Measurements from ENCODE around the gene CFAP410. TPM values are rescaled to one million over a fixed set of nuclear protein-coding genes. Genes with fewer than 3 reads are reported as not detected.

Gene CFAP410
- total and polyA plus RNA-seq, 2 of the 8 experiments (the other 6 are each of a cell fraction or from before 2014, with no cell fraction given) = 10.6 to 12.0 TPM

DNA sequence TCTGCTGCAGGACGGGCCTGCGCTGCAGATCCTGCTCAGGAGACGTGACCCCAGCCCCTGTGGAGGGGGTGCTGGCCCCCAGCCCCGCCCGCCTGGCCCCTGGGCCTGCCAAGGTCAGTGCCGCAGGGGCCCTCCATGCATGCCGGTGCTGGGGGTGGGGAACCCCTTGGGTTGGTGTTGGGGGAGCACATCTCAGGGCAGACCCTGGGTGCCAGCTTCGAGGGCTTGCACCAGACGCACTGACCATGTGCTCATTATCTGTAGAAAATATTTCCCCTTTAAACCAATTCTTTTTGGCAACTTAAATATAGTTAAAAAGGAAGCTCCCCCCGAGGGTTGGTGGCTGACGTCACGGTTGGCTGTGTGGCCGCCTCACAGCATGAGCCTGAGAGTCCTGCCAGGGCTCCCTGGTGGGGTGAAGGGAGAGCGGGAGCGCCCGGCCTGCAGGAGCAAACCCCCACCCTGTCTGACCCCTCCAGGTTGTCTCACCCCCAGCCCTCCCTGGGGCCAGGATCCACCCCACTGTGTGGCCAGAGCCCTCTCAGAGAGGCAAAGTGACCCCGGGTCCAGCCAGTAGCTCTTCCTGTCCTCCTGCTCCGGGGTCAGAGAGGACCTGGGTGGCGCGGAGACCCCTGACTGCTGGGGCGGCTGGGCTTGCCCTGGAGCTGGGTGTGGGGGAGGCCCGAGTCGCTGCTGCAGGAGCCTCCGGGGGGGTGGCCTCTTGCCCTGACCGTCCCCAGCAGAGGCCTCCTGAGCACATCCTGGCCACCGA, 44.6 kb downstream of the CFAP410 start (continued):
- TF ChIP-seq CHD7 (IDR thresholded peaks at IDR 0.05; ENCODE audit: insufficient replicate concordance, low read length) (no peak), TAF1 (IDR thresholded peaks at IDR 0.05; ENCODE audit: low read depth, low read length) (no peak), SP2 (IDR thresholded peaks at IDR 0.05; ENCODE audit: low read length) (no peak), POLR2A (IDR thresholded peaks at IDR 0.05; ENCODE audit: control extremely low read depth in 1 of 2, low read depth in 2 of 2, low read length in 2 of 2) (no peak), RBBP5 (IDR thresholded peaks at IDR 0.05; ENCODE audit: borderline replicate concordance, low read depth, low read length) (no peak), SIN3A (conservative IDR thresholded peaks at IDR 0.05 in 1 of 2, IDR thresholded peaks at IDR 0.05 in 1 of 2; ENCODE audit: low read depth in 1 of 2, low read length in 2 of 2) (no peak)

Data from H1 (cell line).